GM12891 (cell line): Measurements from ENCODE around the gene RNLS.

Source experiments
- POLR2A ChIP-seq: IDR thresholded peaks from 2 replicates; pipeline ENCODE4 v1.6.1; 2011; ENCODE audit warnings: low read depth, low read length, control low read depth
- POLR2AphosphoS5 ChIP-seq: IDR thresholded peaks from 2 replicates; pipeline ENCODE4 v1.6.1; 2011; ENCODE audit warnings: low read depth, low read length, control low read depth
- POU2F2 ChIP-seq: IDR thresholded peaks from 2 replicates; pipeline ENCODE4 v1.6.1; 2011; ENCODE audit warnings: low read depth, mild to moderate bottlenecking, control low read depth, low read length, moderate library complexity
- SPI1 ChIP-seq: IDR thresholded peaks from 2 replicates; pipeline ENCODE4 v1.6.1; 2011; ENCODE audit warnings: low read depth, low read length, control low read depth
- TAF1 ChIP-seq: IDR thresholded peaks from 2 replicates; pipeline ENCODE4 v1.6.1; 2011; ENCODE audit warnings: low read depth, low read length, control low read depth

DNA sequence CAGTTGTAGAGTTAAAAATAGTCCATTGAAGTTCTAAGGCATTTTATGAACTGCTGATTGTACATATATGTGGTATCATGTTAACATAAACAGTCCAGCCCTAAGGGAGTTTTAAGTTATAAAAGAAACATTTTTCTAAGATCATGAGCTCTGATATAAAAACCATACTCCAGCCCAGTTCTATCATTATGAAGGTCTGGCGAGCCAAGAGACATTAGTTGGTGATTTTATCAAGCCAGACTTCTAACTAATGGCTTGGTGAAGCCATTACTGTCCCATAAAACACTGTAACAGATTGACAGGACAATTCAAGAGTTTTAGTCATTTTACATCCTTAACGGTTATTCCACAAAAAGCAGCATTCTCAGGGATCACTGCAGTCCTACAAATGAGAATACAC is 221.6 kb downstream of the RNLS start:
- TF ChIP-seq POLR2A (no peak), POLR2AphosphoS5 (no peak), TAF1 (no peak), POU2F2 (no peak), SPI1 (no peak)
